C4-2B (cell line): Measurements from ENCODE around the gene TBK1.

ENCODE experiments used
- H3K27ac ChIP-seq: fragments of 450-650 bp; 2 replicates; pipeline ENCODE4 v1.5.1; 2017
- ZFX ChIP-seq: fragments of 450-650 bp; IDR thresholded peaks from 2 replicates; pipeline ENCODE4 v1.6.1; 2017
- TF ChIP-seq, protein P1 (sequence below): fragments of 450-650 bp; conservative IDR thresholded peaks from 2 replicates; pipeline ENCODE4 v1.5.1; 2017; ENCODE audit warnings: mild to moderate bottlenecking

The TBK1 gene

DNA sequence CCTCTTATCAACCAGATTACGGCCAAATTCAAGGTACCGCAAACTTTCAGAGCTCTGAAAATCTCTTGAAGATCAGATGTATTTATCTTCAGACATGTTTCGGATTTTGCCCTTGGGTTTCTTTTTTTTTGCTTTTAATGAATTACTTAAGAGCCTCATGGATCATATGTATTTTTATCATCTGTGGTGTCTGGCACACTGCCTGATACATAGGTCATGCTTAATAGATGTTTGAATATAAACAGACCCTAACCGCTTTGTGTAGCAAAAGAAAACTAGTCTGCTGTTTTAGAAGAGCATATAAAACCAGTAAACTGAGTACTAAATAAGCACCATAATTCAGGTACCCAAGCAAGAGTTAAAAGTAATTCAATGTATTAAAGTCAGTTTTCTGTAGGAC is 20.1 kb upstream of the TBK1 start:
- TF ChIP-seq ZFX: no peak
- TF ChIP-seq, protein P1, sequence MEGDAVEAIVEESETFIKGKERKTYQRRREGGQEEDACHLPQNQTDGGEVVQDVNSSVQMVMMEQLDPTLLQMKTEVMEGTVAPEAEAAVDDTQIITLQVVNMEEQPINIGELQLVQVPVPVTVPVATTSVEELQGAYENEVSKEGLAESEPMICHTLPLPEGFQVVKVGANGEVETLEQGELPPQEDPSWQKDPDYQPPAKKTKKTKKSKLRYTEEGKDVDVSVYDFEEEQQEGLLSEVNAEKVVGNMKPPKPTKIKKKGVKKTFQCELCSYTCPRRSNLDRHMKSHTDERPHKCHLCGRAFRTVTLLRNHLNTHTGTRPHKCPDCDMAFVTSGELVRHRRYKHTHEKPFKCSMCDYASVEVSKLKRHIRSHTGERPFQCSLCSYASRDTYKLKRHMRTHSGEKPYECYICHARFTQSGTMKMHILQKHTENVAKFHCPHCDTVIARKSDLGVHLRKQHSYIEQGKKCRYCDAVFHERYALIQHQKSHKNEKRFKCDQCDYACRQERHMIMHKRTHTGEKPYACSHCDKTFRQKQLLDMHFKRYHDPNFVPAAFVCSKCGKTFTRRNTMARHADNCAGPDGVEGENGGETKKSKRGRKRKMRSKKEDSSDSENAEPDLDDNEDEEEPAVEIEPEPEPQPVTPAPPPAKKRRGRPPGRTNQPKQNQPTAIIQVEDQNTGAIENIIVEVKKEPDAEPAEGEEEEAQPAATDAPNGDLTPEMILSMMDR: no peak
- H3K27ac ChIP-seq: no peak overlapping the region

DNA sequence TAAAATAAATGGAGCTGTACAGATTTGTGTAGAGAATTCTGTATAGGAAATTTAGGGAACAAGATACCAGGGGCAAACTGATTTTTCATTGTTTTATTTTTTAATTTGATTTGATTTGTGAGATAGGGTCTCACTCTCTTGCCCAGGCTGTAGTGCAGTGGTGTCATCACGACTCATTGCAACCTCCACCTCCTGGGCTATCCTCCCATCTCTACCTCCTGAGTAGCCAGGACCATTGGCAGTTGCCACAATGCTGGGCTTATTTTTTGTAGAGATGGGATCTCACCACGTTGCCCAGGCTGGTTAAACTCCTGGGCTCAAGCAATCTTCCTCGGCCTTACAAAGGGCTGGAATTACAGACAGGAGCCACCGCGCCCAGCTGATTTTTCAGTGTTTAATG is 18.0 kb upstream of the TBK1 start:
- no peak for TF ChIP-seq ZFX
- TF ChIP-seq, protein P1: no peak
- H3K27ac ChIP-seq: no peak overlapping the region

DNA sequence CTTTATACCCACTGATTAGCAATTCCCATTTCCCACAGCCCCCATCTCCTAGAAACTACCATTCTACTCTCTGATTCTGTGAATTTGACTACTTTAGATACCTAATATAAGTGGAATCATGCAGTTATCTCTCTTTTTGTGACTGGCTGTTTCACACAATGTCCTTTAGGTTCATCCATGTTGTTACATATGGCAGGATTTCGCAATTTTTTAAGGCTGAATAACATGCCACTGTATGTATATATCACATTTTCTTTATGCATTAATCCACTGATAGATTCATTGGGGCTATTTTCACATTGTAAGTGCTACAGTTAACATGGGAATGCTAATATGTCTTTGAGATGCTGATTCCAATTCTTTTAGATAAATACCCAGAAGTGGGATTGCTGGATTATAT is 11.8 kb upstream of the TBK1 start:
- no peak for TF ChIP-seq ZFX
- TF ChIP-seq, protein P1: no peak
- no peak overlapping the region for H3K27ac ChIP-seq

DNA sequence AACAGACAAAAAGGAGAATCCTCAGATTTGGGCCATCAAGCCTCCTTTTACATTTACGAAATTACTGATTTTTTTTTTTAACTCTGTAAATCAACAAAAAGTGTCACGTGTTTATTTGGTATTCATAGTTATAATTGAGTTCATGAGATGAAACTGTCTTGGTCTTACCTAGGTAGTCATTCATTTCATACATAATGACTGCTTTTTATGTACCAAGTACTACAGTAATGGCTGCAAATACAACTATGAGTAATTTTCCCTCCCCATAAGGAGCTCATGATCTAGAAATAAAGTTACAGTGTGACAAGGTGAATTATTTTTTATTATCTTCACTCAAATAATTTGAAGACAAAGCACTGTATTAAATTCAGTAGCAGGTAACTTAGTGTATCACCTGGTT is 6.4 kb upstream of the TBK1 start:
- TF ChIP-seq, protein P1: no peak
- no peak for TF ChIP-seq ZFX
- H3K27ac ChIP-seq: no peak overlapping the region

DNA sequence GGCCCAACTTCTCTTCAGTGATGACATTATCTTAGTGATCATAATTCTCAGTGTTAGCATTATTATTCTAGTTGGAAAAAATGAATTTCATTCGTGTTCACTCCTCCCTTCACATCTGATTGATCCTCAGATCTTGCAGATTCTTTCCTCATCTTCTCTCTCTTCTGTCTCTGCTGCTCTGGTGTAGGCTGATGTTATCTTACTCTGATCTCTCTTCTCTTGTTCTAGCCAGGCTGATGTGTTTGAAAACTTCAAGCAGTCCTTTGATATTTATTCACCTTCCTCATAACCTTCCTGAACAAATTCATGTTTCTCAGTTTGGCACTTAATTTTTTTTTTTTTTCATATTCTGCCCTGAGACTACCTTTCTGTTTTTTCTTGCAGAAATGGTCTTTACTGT is 5.6 kb upstream of the TBK1 start:
- no peak overlapping the region for H3K27ac ChIP-seq
- TF ChIP-seq ZFX: no peak
- TF ChIP-seq, protein P1: no peak

DNA sequence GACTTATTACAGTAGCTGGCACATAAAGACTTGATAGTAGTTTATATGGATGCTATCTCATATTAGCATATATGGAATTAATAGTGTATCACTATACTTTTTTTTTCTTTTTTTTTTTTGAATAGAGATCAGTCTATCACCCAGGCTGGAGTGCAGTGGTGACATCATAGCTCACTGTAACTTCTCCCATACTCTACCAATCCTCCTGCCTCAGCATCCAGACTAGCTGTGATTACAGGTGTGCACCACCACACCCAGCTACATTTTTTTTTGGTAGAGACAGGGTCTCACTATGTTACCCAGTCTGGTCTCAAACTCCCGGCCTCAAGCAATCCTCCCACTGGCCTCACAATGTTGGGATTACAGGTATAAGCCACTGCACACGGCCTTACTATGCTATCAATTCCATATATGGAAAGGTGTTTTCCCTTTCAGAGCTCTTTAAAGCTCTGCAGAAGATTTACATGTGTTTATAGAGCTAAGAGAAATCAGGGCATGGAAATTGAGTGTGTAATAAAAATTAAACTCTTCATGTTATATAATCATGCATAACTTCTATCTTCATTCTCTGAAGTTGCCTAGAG is 1.8 kb upstream of the TBK1 start:
- no peak for TF ChIP-seq ZFX
- TF ChIP-seq, protein P1: no peak
- H3K27ac ChIP-seq: no peak overlapping the region

DNA sequence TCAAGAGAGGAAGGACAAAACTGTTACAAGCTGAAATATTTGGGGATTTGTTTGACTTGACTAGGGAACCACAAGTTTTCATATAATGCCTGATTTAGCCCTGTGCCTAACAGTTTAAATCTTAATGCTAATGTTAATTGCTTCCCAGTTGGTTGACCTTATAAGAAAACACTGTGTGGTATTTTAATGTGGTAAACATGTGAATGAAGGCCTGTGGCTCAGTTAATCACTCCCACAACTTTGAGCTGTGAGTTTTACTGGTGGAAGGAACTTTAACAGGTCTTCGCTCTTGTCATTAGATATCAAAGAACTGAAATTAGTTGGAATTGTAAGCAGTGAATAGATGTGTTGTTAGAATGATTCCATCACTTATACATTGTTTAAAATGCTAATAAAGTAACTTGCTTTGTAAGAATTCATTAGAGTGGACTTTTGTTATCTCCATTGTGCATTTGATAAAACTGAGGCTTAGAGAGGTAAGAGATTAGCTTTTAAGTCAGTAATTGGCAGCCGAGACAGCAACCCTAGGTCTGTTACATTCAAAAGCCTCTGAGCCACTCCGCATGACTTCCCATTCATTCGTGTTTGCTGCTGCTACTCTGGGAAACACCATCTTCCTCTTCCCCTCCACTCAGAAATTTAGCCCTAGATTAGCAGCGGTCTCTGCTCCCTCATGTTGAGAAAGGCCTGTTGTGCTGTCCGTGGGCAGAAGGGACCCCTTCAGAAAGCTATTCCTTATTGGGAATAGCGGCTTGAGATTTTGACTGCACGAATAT is 1.0 kb upstream of the TBK1 start:
- no peak for TF ChIP-seq ZFX
- TF ChIP-seq, protein P1: no peak
- H3K27ac ChIP-seq: peak overlapping the region; percentile 99
